Endodermal cell (in vitro differentiated cells): Measurements from ENCODE around the gene PRPS2. TPM values are rescaled to one million over a fixed set of nuclear protein-coding genes. Genes with fewer than 3 reads are reported as not detected.

ENCODE experiments used
- DNase-seq: peaks from one replicate; pipeline ENCODE4 v3.0.0-alpha.2; 2017
- H3K27ac ChIP-seq: 2 replicates; pipeline ENCODE4 v1.5.1; 2013; ENCODE audit warnings: mild to moderate bottlenecking, low read depth, low read length, moderate library complexity
- H3K27me3 ChIP-seq: 2 replicates; pipeline ENCODE4 v1.6.1; 2013; ENCODE audit warnings: mild to moderate bottlenecking, low read length, moderate library complexity; ENCODE audit not compliant: insufficient read depth, control insufficient read depth, poor library complexity, severe bottlenecking
- H3K36me3 ChIP-seq: 2 replicates; pipeline ENCODE4 v1.7.0; 2013; ENCODE audit warnings: mild to moderate bottlenecking, low read length, moderate library complexity; ENCODE audit not compliant: control insufficient read depth, insufficient read depth
- H3K4me1 ChIP-seq: one replicate; pipeline ENCODE4 v1.7.0; 2013; ENCODE audit warnings: low read length; ENCODE audit not compliant: control insufficient read depth, insufficient read depth
- H3K4me3 ChIP-seq: 2 replicates; pipeline ENCODE4 v1.5.1; 2013; ENCODE audit warnings: mild to moderate bottlenecking, low read length, moderate library complexity
- H3K9ac ChIP-seq: 2 replicates; pipeline ENCODE4 v1.6.1; 2013; ENCODE audit warnings: mild to moderate bottlenecking, low read length, moderate library complexity; ENCODE audit not compliant: poor library complexity, severe bottlenecking; ENCODE audit errors: extremely low read depth
- H3K9me3 ChIP-seq: 2 replicates; pipeline ENCODE4 v1.6.1; 2013; ENCODE audit warnings: mild to moderate bottlenecking, low read length, moderate library complexity; ENCODE audit not compliant: control insufficient read depth
- H3K27ac Mint-ChIP-seq: 2 replicates; pipeline ENCODE4 v1.8.0; 2020; ENCODE audit warnings: mixed read lengths
- H3K27me3 Mint-ChIP-seq: 2 replicates; pipeline ENCODE4 v1.8.0; 2021; ENCODE audit warnings: mild to moderate bottlenecking, mixed read lengths; ENCODE audit not compliant: insufficient read depth
- H3K36me3 Mint-ChIP-seq: 2 replicates; pipeline ENCODE4 v1.8.0; 2020; ENCODE audit warnings: low read depth, mixed read lengths
- H3K4me1 Mint-ChIP-seq: 2 replicates; pipeline ENCODE4 v1.8.0; 2020; ENCODE audit warnings: mixed read lengths
- H3K4me3 Mint-ChIP-seq: 2 replicates; pipeline ENCODE4 v1.8.0; 2020; ENCODE audit warnings: mild to moderate bottlenecking, moderate library complexity, mixed read lengths
- H3K9me3 Mint-ChIP-seq: 2 replicates; pipeline ENCODE4 v1.8.0; 2020; ENCODE audit warnings: mild to moderate bottlenecking, mixed read lengths
- CTCF ChIP-seq: fragments of 200-600 bp; sonication (generic); conservative IDR thresholded peaks from 2 replicates; pipeline ENCODE4 v1.5.0; 2021; ENCODE audit warnings: antibody characterized with exemption, mild to moderate bottlenecking
- WGBS, 2 experiments: methylation state at CpG; one replicate each; pipeline versions ENCODE4 v1.1.5 to v1.1.7; 2013; ENCODE audit warnings: missing lambda C conversion rate in 2 of 2, mixed read lengths in 1 of 2; ENCODE audit not compliant: insufficient coverage in 1 of 2, insufficient read length in 1 of 2; 5-methylcytosine and 5-hydroxymethylcytosine counted together
- total RNA-seq, 2 donors: library from RNA; stranded (reverse); fragmentation: NEBNext Ultra II Directional in 1 of 2; extraction: Animal tissue kit (Norgen Biotek cat#: 25700) in 1 of 2; gene quantifications; 2 replicates in 1 of 2; 3 replicates in 1 of 2; pipeline ENCODE4 v1.2.1, GENCODE V29; 2021

PRPS2 gene
- total RNA-seq, 2 donors from 2014 or later = 12.4 to 17.2 TPM

GRCh38 chrX:12771445-12772069 lies 19.7 kb upstream of the PRPS2 start:
- no peaks in the 10 kb centered on the region for H3K4me1 ChIP-seq
- DNase-seq = peak; percentile 86
- Mint-ChIP-seq H3K4me1 (no peaks in the 10 kb centered on the region), H3K9me3 (peaks cover 39% of the 10 kb centered on the region), H3K27ac (no peak overlapping the region), H3K36me3 (no peaks in the 10 kb centered on the region), H3K4me3 (no peak overlapping the region), H3K27me3 (peaks cover 14% of the 10 kb centered on the region)
- no peak overlapping the region for H3K9ac ChIP-seq
- no peaks in the 10 kb centered on the region for H3K36me3 ChIP-seq
- WGBS, 2 experiments = 39 to 95% methylated on average over 3 to 22 of the region's 22 CpGs
- H3K27ac ChIP-seq = no peak overlapping the region
- no peak overlapping the region for H3K4me3 ChIP-seq
- H3K27me3 ChIP-seq = peaks cover 6% of the 10 kb centered on the region
- peak; percentile 90 for TF ChIP-seq CTCF
- no peaks in the 10 kb centered on the region for H3K9me3 ChIP-seq

- TF ChIP-seq CTCF = no peak
- H3K4me3 ChIP-seq = no peak overlapping the region
- no peak overlapping the region for H3K9ac ChIP-seq
- H3K4me3 Mint-ChIP-seq = no peak overlapping the region
- H3K27ac ChIP-seq = no peak overlapping the region
- no peaks in the 10 kb centered on the region for H3K36me3 ChIP-seq
- H3K4me1 Mint-ChIP-seq = peaks cover 3% of the 10 kb centered on the region
- no peaks in the 10 kb centered on the region for H3K27me3 ChIP-seq
- no peaks in the 10 kb centered on the region for H3K4me1 ChIP-seq
- no peaks in the 10 kb centered on the region for H3K36me3 Mint-ChIP-seq
- peaks cover 18% of the 10 kb centered on the region for H3K27me3 Mint-ChIP-seq
- H3K9me3 Mint-ChIP-seq = peaks cover 47% of the 10 kb centered on the region
- no peak overlapping the region for H3K27ac Mint-ChIP-seq
- DNase-seq = no peak
- H3K9me3 ChIP-seq = no peaks in the 10 kb centered on the region
Observed at GRCh38 chrX:12777670-12778069, 13.5 kb upstream of the PRPS2 start.

- 60 to 94% methylated on average over 1 to 4 of the region's 4 CpGs for WGBS, 2 experiments
- H3K9ac ChIP-seq = no peak overlapping the region
- peaks cover 11% of the 10 kb centered on the region for H3K27me3 ChIP-seq
- TF ChIP-seq CTCF = no peak
- H3K9me3 ChIP-seq = no peaks in the 10 kb centered on the region
- Mint-ChIP-seq H3K27me3 (peaks cover 31% of the 10 kb centered on the region), H3K36me3 (no peaks in the 10 kb centered on the region), H3K4me1 (peaks cover 3% of the 10 kb centered on the region), H3K27ac (no peak overlapping the region), H3K9me3 (peaks cover 41% of the 10 kb centered on the region), H3K4me3 (no peak overlapping the region)
- no peaks in the 10 kb centered on the region for H3K4me1 ChIP-seq
- H3K27ac ChIP-seq = no peak overlapping the region
- H3K4me3 ChIP-seq = no peak overlapping the region
- no peaks in the 10 kb centered on the region for H3K36me3 ChIP-seq
- no peak for DNase-seq
Observed at GRCh38 chrX:12779534-12779933, 11.7 kb upstream of the PRPS2 start.
